ENCODE measurements around the gene ITK.

DNA sequence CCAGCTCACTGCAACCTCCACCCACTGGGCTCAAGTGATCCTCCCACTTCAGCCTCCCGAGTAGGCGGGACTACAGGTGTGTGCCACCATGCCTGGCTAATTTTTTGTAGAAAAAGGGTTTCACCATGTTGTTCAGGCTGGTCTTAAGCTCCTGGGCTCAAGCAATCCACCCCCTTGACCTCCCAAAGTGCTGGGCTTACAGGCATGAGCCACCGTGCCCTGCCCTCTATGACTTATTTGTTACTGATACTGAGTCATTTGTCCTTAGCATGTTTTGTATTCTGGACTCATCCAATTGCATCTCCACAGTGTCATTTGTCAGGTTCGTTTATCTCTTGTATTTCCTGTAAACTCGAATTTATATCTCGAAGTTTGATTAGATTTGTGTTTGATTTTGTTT lies 2.7 kb upstream of the ITK start:
- TF ChIP-seq EZH2 (IDR thresholded peaks at IDR 0.05; ENCODE audit: low read depth, unreplicated experiment): no peak
- TF ChIP-seq, protein P1, sequence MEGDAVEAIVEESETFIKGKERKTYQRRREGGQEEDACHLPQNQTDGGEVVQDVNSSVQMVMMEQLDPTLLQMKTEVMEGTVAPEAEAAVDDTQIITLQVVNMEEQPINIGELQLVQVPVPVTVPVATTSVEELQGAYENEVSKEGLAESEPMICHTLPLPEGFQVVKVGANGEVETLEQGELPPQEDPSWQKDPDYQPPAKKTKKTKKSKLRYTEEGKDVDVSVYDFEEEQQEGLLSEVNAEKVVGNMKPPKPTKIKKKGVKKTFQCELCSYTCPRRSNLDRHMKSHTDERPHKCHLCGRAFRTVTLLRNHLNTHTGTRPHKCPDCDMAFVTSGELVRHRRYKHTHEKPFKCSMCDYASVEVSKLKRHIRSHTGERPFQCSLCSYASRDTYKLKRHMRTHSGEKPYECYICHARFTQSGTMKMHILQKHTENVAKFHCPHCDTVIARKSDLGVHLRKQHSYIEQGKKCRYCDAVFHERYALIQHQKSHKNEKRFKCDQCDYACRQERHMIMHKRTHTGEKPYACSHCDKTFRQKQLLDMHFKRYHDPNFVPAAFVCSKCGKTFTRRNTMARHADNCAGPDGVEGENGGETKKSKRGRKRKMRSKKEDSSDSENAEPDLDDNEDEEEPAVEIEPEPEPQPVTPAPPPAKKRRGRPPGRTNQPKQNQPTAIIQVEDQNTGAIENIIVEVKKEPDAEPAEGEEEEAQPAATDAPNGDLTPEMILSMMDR (conservative IDR thresholded peaks at IDR 0.05; ENCODE audit: low read depth in 2 of 2): no peak
- TF ChIP-seq POLR2AphosphoS5 (IDR thresholded peaks at IDR 0.05; ENCODE audit: low read depth): no peak
